Measurements from ENCODE around the gene UGT2B11.

DNA sequence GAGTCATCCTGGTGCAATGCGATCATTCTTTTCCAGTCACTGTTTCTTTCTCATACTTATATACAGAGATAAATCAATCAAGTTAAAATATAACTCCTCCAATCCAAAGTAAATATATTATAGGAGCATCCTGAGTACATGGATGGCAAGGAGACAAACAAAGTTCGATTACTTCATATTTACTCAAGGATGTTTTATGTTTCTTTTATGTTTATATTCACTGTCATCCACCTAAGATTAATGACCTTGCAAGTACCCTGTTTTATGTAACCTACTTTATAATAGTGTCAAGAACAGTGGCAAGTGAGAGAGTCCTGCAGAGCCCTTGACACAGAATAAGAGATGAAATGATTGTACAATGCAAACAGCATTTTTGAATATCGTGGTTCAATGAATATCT, at the start of gene UGT2B11:
- TF ChIP-seq REST (IDR thresholded peaks at IDR 0.05; ENCODE audit: low read depth) = no peak
- TF ChIP-seq, protein P1, sequence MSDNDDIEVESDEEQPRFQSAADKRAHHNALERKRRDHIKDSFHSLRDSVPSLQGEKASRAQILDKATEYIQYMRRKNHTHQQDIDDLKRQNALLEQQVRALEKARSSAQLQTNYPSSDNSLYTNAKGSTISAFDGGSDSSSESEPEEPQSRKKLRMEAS (IDR thresholded peaks at IDR 0.05) = no peak
- no peak for TF ChIP-seq EP300 (IDR thresholded peaks at IDR 0.05; ENCODE audit: borderline replicate concordance)
- no peak for TF ChIP-seq YY1 (IDR thresholded peaks at IDR 0.05; ENCODE audit: low read depth)
- TF ChIP-seq USF1 (IDR thresholded peaks at IDR 0.05) = no peak
- TF ChIP-seq NFIC (IDR thresholded peaks at IDR 0.05) = no peak
- TF ChIP-seq CEBPB (IDR thresholded peaks at IDR 0.05) = no peak
- no peak for TF ChIP-seq FOXM1 (IDR thresholded peaks at IDR 0.05; ENCODE audit: borderline replicate concordance, low read depth)
- TF ChIP-seq RAD21 (IDR thresholded peaks at IDR 0.05; ENCODE audit: low read depth) = no peak
